HuH-7 (cell line): Measurements from ENCODE around the gene KLHL30.
A peak's percentile ranks its signal among the peaks of the same experiment; 100 is the strongest.

Experiments
- DNase-seq: peaks from one replicate; pipeline ENCODE4 v3.0.0; 2011; ENCODE audit warnings: low spot score

KLHL30 gene

GRCh38 chr2:238149841-238150572 is 11.5 kb downstream of the KLHL30 start:
- DNase-seq = no peak

- DNase-seq = no peak
Measured at GRCh38 chr2:238150686-238151085, 12.2 kb downstream of the KLHL30 start.

GRCh38 chr2:238151205-238151604 is 12.7 kb downstream of the KLHL30 start:
- DNase-seq = no peak

GRCh38 chr2:238151628-238152235 is 13.3 kb downstream of the KLHL30 start:
- DNase-seq = no peak

DNA sequence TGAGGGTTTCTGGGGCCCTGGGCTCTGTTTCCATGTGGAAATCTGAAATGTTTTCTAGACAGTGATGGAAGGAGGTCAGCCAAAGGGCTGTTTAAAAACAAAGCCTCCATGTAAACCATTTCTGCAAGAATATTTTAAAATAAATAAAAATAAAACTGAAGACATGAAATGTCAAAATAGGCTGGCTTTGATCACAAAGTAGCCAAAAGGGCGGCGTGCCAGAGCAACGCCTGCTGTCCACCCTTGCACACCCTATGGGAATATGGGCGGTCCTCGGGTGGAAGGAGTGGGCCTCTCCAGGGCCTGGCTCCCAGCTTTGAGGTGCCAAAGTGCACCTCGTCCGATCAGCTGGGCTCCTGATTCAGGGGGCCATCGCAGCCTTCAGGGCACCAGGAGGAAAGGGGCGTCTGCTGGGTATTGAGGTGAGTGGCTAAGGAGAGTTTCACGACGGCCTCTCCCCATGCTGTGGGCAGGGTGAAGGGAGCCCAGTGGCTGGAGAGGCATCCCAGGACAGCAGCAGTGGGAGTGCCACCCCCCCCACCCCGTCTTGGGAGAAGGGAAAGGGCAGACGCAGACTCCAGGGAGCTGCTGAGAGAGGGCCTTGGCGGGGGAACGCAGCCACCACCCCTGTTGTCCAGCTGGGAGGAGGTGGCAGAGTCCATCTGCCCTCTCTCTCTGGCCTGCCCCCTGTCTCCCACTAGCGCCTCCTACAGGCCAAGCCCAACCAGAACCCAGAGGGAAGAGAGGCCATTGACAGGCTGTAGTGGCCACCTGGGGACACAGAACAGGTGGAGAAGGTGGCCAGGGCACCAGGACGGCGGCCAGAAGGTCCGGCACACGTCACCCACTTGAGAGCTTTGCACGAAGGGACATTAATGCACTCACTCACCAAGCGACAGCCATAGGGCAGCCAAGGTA is 14.6 kb downstream of the KLHL30 start:
- DNase-seq = no peak

DNA sequence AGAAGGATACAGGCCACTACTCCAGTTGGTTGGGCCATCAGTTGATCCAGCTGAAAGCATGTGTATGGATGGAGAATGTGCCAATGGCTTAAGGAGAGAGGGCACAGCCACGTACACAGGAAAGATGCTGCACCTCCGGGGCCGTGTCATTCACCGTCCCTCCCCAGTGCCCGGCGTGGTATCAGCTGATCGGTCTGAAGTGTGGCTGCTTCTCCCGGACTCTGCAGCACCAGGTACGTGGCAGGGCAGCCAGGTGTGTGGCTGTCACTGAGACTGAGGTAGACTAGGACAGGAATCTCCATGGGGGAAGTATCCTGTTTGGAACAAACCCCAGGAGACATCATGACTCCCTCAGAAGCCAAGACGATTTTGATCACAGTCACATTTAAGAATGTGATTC is 16.1 kb downstream of the KLHL30 start:
- DNase-seq = no peak

DNA sequence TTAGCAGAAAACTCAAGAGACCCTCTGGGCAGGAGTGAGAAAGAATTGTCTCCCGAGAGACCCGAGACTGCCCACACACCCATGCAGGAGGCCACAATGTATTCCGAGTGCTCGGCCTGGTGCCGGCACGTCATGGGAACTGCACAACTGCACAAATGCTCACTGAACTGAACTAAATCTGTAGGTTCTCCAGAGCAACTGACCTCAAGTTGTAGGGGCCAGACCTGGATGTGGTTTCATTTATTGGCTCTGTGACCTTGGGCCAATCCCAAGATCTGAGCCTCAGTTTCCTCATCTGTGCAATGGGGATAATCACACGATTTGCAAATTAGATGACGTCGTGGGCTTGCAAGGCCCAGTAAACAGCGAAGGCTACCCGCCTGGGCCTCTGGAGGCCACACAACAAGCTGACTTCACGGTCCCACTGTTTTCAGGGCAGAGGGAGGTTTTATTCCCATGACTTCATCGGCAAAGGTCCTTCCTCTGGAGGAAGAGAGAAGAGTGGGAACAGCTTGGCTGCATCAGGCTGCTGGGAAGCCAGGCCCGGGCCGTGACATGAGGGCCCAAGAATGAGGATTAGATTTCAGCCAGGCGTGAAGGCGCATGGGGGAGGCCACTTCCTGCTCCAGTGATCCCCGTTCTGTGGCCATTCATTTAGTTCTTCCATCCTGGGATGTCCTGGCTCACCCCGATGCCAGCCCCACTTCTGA is 16.7 kb downstream of the KLHL30 start:
- no peak for DNase-seq

DNA sequence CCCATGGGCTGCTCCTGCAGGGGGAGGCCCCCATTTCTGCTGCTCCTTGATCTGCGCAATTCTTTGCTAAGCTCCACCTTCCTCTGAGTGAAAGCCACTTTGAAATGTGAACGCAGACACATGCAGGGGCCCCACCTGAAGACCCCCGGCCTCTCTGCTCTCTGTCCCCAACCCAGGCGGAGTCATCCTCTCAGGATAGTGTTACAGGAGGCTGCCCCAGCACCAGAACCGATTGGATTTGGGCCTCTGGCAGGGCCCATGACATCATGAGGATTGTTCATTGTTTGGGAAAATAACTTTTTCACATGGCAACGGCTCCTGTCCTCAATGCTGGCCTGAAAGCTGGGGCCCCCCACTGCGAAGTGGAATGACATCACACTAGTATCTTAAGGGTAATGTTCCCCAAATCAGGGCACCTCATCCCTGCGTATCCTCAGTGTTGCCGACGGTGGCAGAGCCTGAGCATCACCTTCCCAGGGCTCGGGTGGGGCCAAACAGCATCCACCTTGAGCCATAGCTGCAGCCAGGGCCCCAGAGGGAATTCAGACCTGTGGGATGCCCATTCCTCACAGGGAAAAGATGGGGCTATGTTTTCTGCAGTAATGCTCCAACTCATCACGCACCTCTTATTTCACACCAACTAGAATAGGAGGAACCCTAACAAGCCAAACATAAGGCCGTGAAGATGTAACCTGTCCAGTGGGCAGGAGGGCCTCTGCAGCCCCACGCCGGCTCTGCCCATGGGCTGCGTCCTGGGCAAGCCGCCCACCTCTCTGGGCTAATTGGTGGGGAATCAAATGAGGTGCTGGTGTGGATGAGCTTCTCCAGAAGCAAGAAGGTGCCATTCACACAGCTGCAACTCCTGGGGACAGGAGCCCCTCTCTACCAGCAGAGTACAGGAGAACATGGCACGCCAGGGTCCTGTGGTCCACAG is 17.6 kb downstream of the KLHL30 start:
- DNase-seq = no peak

- no peak for DNase-seq
Measured at GRCh38 chr2:238157506-238158017, 19.1 kb downstream of the KLHL30 start.

- no peak for DNase-seq
Measured at GRCh38 chr2:238158018-238158508, 19.6 kb downstream of the KLHL30 start.

DNA sequence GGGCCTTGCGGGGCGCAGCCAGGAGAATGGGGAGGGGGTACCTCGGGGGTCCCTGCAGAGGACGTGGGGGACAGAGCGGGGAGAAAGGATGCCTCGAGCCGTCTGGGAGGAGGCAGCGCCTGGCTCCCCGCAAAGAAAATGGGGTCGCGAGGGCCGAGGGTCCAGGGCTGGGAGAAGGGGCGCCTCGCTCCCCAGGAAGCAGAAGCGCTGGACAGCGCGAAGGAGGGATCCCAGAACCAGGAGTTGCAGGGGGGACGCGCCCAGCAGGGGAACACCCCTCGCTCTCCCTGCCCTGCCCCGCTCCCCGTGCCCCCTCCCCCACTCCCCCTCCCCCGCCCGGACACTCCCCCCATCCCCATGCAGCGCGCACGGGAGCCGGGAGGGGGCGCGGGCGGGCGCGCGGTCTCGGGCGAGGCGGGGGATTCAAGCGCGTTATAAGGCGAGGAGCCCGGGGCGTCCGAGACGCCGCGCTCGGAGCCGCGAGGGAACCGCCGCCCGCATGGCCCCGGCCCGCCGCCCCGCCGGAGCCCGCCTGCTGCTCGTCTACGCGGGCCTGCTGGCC is 20.1 kb downstream of the KLHL30 start, which contains the start of gene ERFE:
ERFE (plus strand) TSS at position 462 of the 562 bp plus-strand sequence; CDS start at position 500, 38 bp downstream.
- peak; percentile 92 for DNase-seq

DNA sequence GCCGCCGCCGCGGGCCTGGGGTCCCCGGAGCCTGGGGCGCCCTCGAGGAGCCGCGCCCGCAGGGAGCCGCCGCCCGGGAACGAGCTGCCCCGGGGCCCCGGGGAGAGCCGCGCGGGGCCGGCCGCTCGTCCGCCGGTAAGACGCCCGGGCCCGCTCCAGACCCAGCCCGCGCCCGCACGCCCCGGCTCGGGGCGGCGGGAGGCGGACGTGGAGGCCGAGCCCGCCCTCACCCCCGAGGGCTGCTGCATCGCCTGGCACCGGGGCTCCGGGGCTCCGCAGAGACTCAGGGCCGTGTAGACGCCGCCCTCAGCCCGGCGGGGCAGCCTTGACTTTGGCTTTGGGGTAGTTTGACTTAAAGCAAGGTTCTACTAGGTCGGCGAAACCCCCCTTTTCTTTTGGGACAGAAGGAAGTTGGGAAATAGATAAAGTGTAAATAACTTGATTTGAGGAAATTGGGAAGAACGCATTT is 20.6 kb downstream of the KLHL30 start:
- DNase-seq = peak; percentile 62

GRCh38 chr2:238159661-238160205 is 21.3 kb downstream of the KLHL30 start:
- no peak for DNase-seq

- DNase-seq = peak; percentile 83
Measured at GRCh38 chr2:238160206-238161129, 22.0 kb downstream of the KLHL30 start.

- DNase-seq = no peak
Measured at GRCh38 chr2:238161291-238162051, 23.0 kb downstream of the KLHL30 start.

DNA sequence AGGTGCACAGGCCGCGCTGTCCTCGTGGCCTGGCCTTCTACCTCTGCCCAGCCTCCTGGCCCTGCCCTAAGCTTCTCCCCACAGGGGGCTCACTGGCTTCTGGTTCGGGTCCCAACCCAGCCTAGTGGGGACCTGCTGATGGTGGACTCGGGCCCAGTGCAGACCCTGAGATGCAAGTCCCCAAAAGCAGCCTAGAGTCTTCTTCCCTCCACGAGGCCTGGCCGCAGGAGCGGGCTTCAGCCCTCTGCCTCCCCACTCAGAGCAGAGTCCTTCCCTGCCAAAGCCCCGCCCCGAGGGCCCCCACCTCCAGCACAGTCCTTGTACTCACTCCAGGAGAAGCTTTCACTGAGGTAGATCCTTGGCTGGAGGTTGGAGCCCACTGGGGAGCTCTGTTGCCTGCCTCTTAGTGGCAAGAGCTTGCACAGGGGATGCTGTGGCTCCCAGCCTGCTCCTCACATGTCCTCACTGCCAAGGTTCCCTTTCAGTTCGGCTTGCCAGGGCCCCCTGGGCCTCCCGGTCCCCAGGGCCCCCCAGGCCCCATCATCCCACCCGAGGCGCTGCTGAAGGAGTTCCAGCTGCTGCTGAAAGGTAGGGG is 23.9 kb downstream of the KLHL30 start:
- no peak for DNase-seq

DNA sequence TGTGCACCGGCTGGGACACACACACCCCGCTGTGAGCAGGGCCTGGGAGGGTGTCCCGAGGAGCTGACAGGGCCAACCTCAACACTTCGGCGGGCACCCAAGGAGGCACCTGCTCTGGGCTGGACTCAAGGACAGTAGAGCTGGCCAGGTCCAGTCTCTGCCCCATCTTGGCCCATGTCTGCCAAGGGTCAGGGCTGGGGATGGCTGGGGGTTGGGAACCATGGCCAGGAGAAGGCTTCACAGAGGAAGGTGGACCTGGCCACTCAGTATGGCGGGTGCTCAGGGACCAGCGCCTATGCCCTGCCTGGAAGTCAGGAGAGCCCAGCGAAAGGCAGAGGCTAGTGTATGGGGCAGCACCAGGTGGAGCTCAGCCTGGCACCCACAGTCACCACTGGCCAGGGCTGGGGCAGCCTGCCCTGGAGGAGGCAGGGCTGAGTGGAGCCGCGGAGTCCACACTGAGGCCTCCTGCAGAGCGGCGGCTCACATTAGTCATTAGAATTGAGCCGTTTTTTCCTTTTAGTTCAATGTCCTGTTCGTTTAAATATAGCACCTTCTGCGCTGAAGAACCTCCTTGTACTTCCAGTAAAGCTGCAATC is 24.5 kb downstream of the KLHL30 start:
- no peak for DNase-seq
